ENCODE results near the gene CATSPER1.

DNA sequence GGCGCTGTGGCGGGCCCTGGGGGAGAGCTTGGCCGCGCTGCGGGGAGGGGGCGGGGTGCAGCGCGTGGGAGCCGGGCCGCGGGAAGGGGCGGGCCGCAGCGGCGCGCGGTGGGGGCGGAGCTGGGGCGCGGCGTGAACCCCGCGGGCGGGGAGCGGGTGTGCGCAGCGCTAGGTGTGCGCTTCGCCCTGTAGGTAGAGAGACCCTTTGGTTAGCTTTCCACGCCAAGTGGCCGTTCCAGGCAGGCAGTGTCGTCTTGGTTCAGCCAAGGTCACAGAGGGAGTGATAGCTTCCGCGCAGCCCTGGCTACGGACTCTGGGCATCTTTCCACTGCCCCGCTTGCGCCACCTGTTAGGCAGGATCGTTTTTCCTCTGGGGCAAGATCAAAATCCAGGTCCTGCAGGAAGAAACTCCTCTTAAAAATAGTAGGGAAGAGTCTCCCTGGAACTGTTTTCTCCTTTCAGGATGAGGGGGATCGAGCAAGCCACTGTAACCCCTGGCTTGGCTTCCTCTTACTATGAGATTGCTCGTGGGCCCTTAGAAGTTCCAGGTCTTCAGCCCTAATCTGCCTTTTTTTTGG lies 23.5 kb downstream of the CATSPER1 start:
- TF ChIP-seq, protein P1, sequence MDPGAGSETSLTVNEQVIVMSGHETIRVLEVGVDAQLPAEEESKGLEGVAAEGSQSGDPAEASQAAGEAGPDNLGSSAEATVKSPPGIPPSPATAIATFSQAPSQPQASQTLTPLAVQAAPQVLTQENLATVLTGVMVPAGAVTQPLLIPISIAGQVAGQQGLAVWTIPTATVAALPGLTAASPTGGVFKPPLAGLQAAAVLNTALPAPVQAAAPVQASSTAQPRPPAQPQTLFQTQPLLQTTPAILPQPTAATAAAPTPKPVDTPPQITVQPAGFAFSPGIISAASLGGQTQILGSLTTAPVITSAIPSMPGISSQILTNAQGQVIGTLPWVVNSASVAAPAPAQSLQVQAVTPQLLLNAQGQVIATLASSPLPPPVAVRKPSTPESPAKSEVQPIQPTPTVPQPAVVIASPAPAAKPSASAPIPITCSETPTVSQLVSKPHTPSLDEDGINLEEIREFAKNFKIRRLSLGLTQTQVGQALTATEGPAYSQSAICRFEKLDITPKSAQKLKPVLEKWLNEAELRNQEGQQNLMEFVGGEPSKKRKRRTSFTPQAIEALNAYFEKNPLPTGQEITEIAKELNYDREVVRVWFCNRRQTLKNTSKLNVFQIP (CRISPR knock-in tag; IDR thresholded peaks at IDR 0.05; ENCODE audit: borderline replicate concordance, low read depth), result no peak
- no peak for TF ChIP-seq RARB (CRISPR knock-in tag; IDR thresholded peaks at IDR 0.05)
- no peak for TF ChIP-seq ESRRG (CRISPR knock-in tag; IDR thresholded peaks at IDR 0.05)
- no peak for TF ChIP-seq ZFP30 (CRISPR knock-in tag; IDR thresholded peaks at IDR 0.05)
- TF ChIP-seq SNAI2 (CRISPR knock-in tag; IDR thresholded peaks at IDR 0.05), result no peak
- TF ChIP-seq PPARA (CRISPR knock-in tag; IDR thresholded peaks at IDR 0.05; ENCODE audit: borderline replicate concordance), result no peak
- TF ChIP-seq TCF4 (CRISPR knock-in tag; IDR thresholded peaks at IDR 0.05; ENCODE audit: borderline replicate concordance), result no peak
- TF ChIP-seq OSR1 (CRISPR knock-in tag; IDR thresholded peaks at IDR 0.05), result no peak
